Stimulated activated CD8-positive, alpha-beta memory T cell treated with anti-CD3 and anti-CD28 coated beads, Interleukin-2, amount 100 ng/mL, for 1 hour (primary cell): ENCODE data around the gene ANKEF1.

Experiments used
- DNase-seq, 2 donors: peaks; one replicate each; pipeline ENCODE4 v3.0.0-alpha.2; 2020; ENCODE audit warnings: low read depth in 2 of 2

ANKEF1 gene

DNA sequence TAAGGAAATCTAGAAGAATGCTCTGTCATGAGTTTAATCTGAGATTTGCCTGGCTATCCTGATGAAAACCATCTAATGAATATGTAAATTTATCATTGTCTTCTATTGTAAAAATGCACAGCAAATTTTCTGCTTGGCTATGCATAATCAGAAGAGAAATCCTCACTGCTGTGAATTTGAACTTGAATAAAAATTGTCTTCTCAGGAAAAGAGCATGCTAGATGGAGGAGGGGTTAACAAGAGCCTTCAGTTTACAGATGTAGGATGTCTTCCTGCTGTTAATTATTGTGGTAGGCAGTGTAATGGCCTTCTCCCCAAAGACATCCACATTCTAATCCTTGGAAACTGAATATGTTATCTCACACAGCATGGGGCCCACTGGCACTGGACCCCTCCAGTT is 45.8 kb downstream of the ANKEF1 start:
- DNase-seq = no peak

GRCh38 chr20:10089871-10090587 is 55.2 kb downstream of the ANKEF1 start:
- DNase-seq = no peak

- DNase-seq = no peak
Measured at GRCh38 chr20:10090588-10091166, 55.9 kb downstream of the ANKEF1 start.

GRCh38 chr20:10093087-10093591 is 58.4 kb downstream of the ANKEF1 start:
- DNase-seq = no peak

DNA sequence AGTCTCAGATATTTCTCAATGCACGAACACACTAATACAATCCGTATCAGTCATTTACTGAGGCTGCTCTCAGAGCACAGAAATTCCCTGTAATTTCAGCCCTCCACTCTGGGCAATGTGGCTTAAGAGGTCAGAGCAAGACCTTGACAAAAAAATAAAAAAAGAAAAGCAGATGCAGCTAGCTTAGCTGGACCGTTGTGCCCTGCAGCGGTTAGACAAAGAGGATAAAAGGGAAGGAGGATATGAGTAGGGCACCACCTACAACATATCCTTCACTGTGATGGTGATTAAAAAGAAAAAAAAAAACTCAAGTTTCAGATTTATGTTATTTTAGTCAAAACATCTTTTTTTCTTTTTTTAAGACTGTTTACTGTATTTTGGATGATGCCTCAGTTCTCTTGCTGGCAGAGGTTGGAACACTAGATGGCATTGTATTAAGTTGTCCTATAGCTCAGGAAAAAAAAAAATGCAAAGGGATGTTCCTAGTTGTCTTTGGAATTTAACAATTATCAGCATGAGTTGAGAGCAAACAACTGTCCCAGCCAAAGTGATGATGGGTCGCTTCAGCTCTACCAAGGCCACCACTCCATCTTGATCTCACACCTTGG is 59.9 kb downstream of the ANKEF1 start:
- DNase-seq = no peak

DNA sequence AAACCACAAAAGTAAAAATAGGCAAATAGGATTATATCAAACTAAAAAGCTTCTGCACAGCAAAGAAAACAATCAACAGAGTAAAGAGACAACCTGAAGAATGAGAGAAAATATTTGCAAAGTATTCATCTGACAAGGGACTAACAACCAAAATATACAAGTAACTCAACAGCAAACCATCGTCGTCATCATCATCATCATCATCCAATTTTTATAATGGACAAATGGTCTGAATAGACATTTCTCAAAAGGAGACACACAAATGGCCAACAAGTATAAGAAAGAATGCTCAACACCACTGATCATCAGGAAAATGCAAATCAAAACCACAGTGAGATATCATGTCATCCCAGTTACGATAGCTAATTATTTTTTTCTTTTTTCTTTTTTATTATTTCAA is 62.0 kb downstream of the ANKEF1 start:
- DNase-seq = no peak

DNA sequence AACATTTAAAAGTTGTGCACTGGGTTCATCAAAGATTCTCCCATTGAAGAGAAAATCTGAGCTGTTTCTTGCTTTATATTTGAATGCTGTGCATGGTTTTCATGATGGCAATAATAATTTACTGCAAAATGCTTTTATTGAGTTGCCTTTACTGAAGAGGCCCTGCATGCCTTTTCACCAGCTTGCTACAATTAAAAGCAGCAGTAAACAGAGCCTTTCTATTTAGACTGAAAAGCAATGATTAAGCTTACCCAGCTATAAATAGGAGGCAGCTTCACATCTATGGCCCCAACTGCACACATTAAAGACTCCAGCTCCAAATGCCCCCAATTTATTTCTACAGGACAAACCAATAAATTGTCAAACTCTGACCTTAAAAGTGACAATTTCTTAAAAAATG is 70.3 kb downstream of the ANKEF1 start:
- no peak for DNase-seq
